IMR-90 (cell line): ENCODE data around the gene ZBTB7B. TPM values are rescaled to one million over a fixed set of nuclear protein-coding genes. Genes with fewer than 3 reads are reported as not detected.

Experiments
- ATAC-seq: fragments of 200-7000 bp; cut with Tn5 transposase; 2 replicates; pipeline ENCODE4 v1.9.1; 2020; ENCODE audit warnings: low read depth, mild to moderate bottlenecking, moderate library complexity
- BruUV-seq: library from RNA; stranded (reverse); fragments of 400-500 nt; replicated peaks from 2 replicates; lab custom pipeline; 2021; lab: Mats Ljungman, UMichigan
- CTCF ChIA-PET: fragments of 300-600 bp; formaldehyde crosslinking; extraction: SDS; loops from one replicate; lab custom pipeline; 2021; ENCODE audit warnings: antibody characterized with exemption; lab: Yijun Ruan, JAX
- POLR2A ChIA-PET: fragments of 300-600 bp; sonication (Branson Sonifier 250); formaldehyde crosslinking; loops from one replicate; lab custom pipeline; 2022; ENCODE audit warnings: antibody characterized with exemption; ENCODE audit not compliant: unreplicated experiment; lab: Charles Lee
- DNase-seq: peaks from one replicate; pipeline ENCODE4 v3.0.0; 2013
- H2AFZ ChIP-seq: replicated peaks from 2 replicates; pipeline ENCODE3; 2013; ENCODE audit warnings: low read length, mild to moderate bottlenecking; ENCODE audit not compliant: poor library complexity
- H2AK5ac ChIP-seq: 2 replicates; pipeline ENCODE4 v1.6.1; 2013; ENCODE audit warnings: low read depth, low read length, inconsistent platforms
- H2AK9ac ChIP-seq: replicated peaks from 2 replicates; pipeline ENCODE3; 2013; ENCODE audit warnings: mild to moderate bottlenecking, low read depth, low read length, moderate library complexity; ENCODE audit not compliant: poor library complexity
- H2BK120ac ChIP-seq: 2 replicates; pipeline ENCODE4 v1.6.1; 2013; ENCODE audit warnings: low read depth, low read length, inconsistent platforms
- H2BK15ac ChIP-seq: 3 replicates; pipeline ENCODE4 v1.6.1; 2013; ENCODE audit warnings: low read depth, low read length, inconsistent platforms
- H2BK20ac ChIP-seq: 2 replicates; pipeline ENCODE4 v1.6.1; 2013; ENCODE audit warnings: low read depth, mild to moderate bottlenecking, inconsistent platforms, low read length, moderate library complexity
- H2BK5ac ChIP-seq: 2 replicates; pipeline ENCODE4 v1.6.1; 2013; ENCODE audit warnings: mild to moderate bottlenecking, low read depth, low read length, inconsistent platforms; ENCODE audit not compliant: poor library complexity, severe bottlenecking
- H3K14ac ChIP-seq: replicated peaks from 2 replicates; pipeline ENCODE4 v1.6.1; 2013; ENCODE audit warnings: low read depth, low read length, inconsistent platforms
- H3K18ac ChIP-seq: 2 replicates; pipeline ENCODE4 v1.6.1; 2013; ENCODE audit warnings: low read depth, low read length, control low read depth
- H3K23ac ChIP-seq: 2 replicates; pipeline ENCODE4 v1.6.1; 2013; ENCODE audit warnings: low read depth, low read length, inconsistent platforms
- H3K27ac ChIP-seq: 2 replicates; pipeline ENCODE4 v1.5.1; 2013; ENCODE audit warnings: mild to moderate bottlenecking, control low read depth, low read length; ENCODE audit not compliant: insufficient read depth
- H3K27me3 ChIP-seq: 2 replicates; pipeline ENCODE4 v1.6.1; 2013; ENCODE audit warnings: low read length; ENCODE audit not compliant: control insufficient read depth, insufficient read depth
- H3K36me3 ChIP-seq: 2 replicates; pipeline ENCODE4 v1.6.1; 2013; ENCODE audit warnings: low read length, mixed read lengths; ENCODE audit not compliant: control insufficient read depth, insufficient read depth
- H3K4ac ChIP-seq: 2 replicates; pipeline ENCODE4 v1.6.1; 2013; ENCODE audit warnings: low read depth, low read length, inconsistent platforms
- H3K4me1 ChIP-seq: 2 replicates; pipeline ENCODE4 v1.6.1; 2013; ENCODE audit warnings: low read length, mixed read lengths; ENCODE audit not compliant: control insufficient read depth, insufficient read depth
- H3K4me2 ChIP-seq: 2 replicates; pipeline ENCODE4 v1.6.1; 2013; ENCODE audit warnings: low read depth, mild to moderate bottlenecking, control low read depth, low read length, moderate library complexity
- H3K4me3 ChIP-seq: 2 replicates; pipeline ENCODE4 v1.5.1; 2013; ENCODE audit warnings: low read depth, mild to moderate bottlenecking, control low read depth, low read length, moderate library complexity; ENCODE audit not compliant: insufficient read depth
- H3K56ac ChIP-seq: 2 replicates; pipeline ENCODE4 v1.6.1; 2013; ENCODE audit warnings: low read length, inconsistent platforms; ENCODE audit not compliant: insufficient read depth; ENCODE audit errors: extremely low read depth
- H3K79me1 ChIP-seq, 2 experiments: 2 replicates each; pipeline ENCODE4 v1.6.1; 2013; ENCODE audit warnings: low read length in 2 of 2, inconsistent platforms in 1 of 2, low read depth in 1 of 2
- H3K9ac ChIP-seq: 2 replicates; pipeline ENCODE4 v1.6.1; 2013; ENCODE audit warnings: low read depth, low read length, control low read depth
- H3K9me1 ChIP-seq: 2 replicates; pipeline ENCODE4 v1.6.1; 2013; ENCODE audit warnings: low read length, inconsistent platforms; ENCODE audit not compliant: insufficient read depth
- H3K9me3 ChIP-seq: 2 replicates; pipeline ENCODE4 v1.6.1; 2013; ENCODE audit warnings: low read length; ENCODE audit not compliant: control insufficient read depth, insufficient read depth
- H4K20me1 ChIP-seq: 2 replicates; pipeline ENCODE4 v1.6.1; 2013; ENCODE audit warnings: low read length, inconsistent platforms; ENCODE audit not compliant: insufficient read depth
- H4K5ac ChIP-seq: 2 replicates; pipeline ENCODE4 v1.6.1; 2013; ENCODE audit warnings: mild to moderate bottlenecking, low read depth, low read length, control low read depth
- H4K8ac ChIP-seq, 2 experiments: 2 replicates each; pipeline ENCODE4 v1.6.1; 2013; ENCODE audit warnings: low read depth in 2 of 2, low read length in 2 of 2, control low read depth in 1 of 2, inconsistent platforms in 1 of 2
- H4K91ac ChIP-seq: 2 replicates; pipeline ENCODE4 v1.6.1; 2013; ENCODE audit warnings: low read depth, low read length, inconsistent platforms; ENCODE audit not compliant: insufficient read depth
- BHLHE40 ChIP-seq: fragments of 150-350 bp; IDR thresholded peaks from 2 replicates; pipeline ENCODE4 v1.6.1; 2016; ENCODE audit warnings: mild to moderate bottlenecking, low read depth, low read length
- CEBPB ChIP-seq: IDR thresholded peaks from 2 replicates; pipeline ENCODE4 v1.6.1; 2012; ENCODE audit warnings: low read depth, low read length, improper control_type of control experiment
- CTCF ChIP-seq: conservative IDR thresholded peaks from 2 replicates; pipeline ENCODE4 v1.5.1; 2012; ENCODE audit warnings: mild to moderate bottlenecking, low read depth, low read length, improper control_type of control experiment
- FOS ChIP-seq: fragments of 150-350 bp; IDR thresholded peaks from 2 replicates; pipeline ENCODE4 v1.6.1; 2016; ENCODE audit warnings: low read depth, low read length
- MAZ ChIP-seq: IDR thresholded peaks from 2 replicates; pipeline ENCODE4 v1.6.1; 2012; ENCODE audit warnings: low read depth, mild to moderate bottlenecking, low read length, improper control_type of control experiment, moderate library complexity, borderline replicate concordance
- MXI1 ChIP-seq: IDR thresholded peaks from 2 replicates; pipeline ENCODE4 v1.6.1; 2012; ENCODE audit warnings: low read depth, mild to moderate bottlenecking, low read length, moderate library complexity, borderline replicate concordance
- POLR2A ChIP-seq: IDR thresholded peaks from 2 replicates; pipeline ENCODE4 v1.6.1; 2012; ENCODE audit warnings: mild to moderate bottlenecking, low read depth, low read length
- RCOR1 ChIP-seq: IDR thresholded peaks from 2 replicates; pipeline ENCODE4 v1.6.1; 2012; ENCODE audit warnings: mild to moderate bottlenecking, low read length, improper control_type of control experiment; ENCODE audit not compliant: insufficient replicate concordance
- RFX5 ChIP-seq: IDR thresholded peaks from 2 replicates; pipeline ENCODE4 v1.8.0; 2012; ENCODE audit warnings: low read depth, mild to moderate bottlenecking, low read length, moderate library complexity
- SMC3 ChIP-seq: fragments of 150-350 bp; IDR thresholded peaks from 2 replicates; pipeline ENCODE4 v1.6.1; 2016; ENCODE audit warnings: low read depth, mild to moderate bottlenecking, antibody characterized with exemption, low read length, moderate library complexity
- WGBS, 2 experiments: methylation state at CpG; one replicate each; pipeline versions ENCODE4 v1.1.5 to v1.1.7; 2013; ENCODE audit warnings: missing lambda C conversion rate in 2 of 2; ENCODE audit not compliant: insufficient read length in 1 of 2; ENCODE audit errors: extremely low coverage in 2 of 2; 5-methylcytosine and 5-hydroxymethylcytosine counted together
- dilution Hi-C: fragments of 300-500 bp; cut with HindIII; formaldehyde crosslinking; loops from one replicate; pipeline ENCODE4 v1.14.3; 2018; ENCODE audit warnings: low sequenced_read_pairs; ENCODE audit not compliant: unreplicated experiment
- in situ Hi-C: fragments of 300-500 bp; cut with MboI; formaldehyde crosslinking; loops from 3 replicates; pipeline ENCODE4 v1.14.3; 2019; ENCODE audit warnings: low sequenced_read_pairs, inconsistent platforms, mixed read lengths
- intact Hi-C: fragments of 100-400 bp; cut with micrococcal nuclease; formaldehyde crosslinking; loops from 2 replicates; pipeline ENCODE4 v1.10.0; 2022
- polyA plus RNA-seq, 3 experiments: library from polyadenylated mRNA; depleted of rRNA; stranded (reverse); fragments of >200 nt; gene quantifications; 2 replicates each; pipeline ENCODE4 v1.2.3, GENCODE V29; 2012; ENCODE audit warnings: low replicate concordance in 1 of 3
- total RNA-seq: library from RNA; depleted of rRNA; stranded (reverse); fragments of >200 nt; gene quantifications from 2 replicates; pipeline ENCODE4 v1.2.3, GENCODE V29; 2012
- TF ChIP-seq, protein P1 (sequence below): fragments of 150-350 bp; IDR thresholded peaks from 2 replicates; pipeline ENCODE4 v1.6.1; 2016; ENCODE audit warnings: low read depth, mild to moderate bottlenecking, low read length, moderate library complexity, borderline replicate concordance

Gene ZBTB7B
- total and polyA plus RNA-seq, 2 of the 4 experiments (the other 2 are of a cell fraction), result 7.7 to 17.4 TPM

GRCh38 chr1:155029513-155030242 lies 27.1 kb downstream of the ZBTB7B start:
- ATAC-seq, result no peak
- dilution Hi-C loops, result no loop called here

More at GRCh38 chr1:155029513-155030242, 27.1 kb downstream of the ZBTB7B start:
- intact Hi-C loops, result no loop called here
- H2BK5ac ChIP-seq, result no peak overlapping the region
- no peaks in the 10 kb centered on the region for H3K36me3 ChIP-seq
- H4K20me1 ChIP-seq, result no peaks in the 10 kb centered on the region; the same call in 1 of the 2 replicates
- H2AK5ac ChIP-seq, result no peak overlapping the region
- in situ Hi-C loops, result no loop called here
- H3K9ac ChIP-seq, result no peak overlapping the region
- H3K23ac ChIP-seq, result no peak overlapping the region
- H3K4me1 ChIP-seq, result peaks cover 3% of the 10 kb centered on the region; the same call in 1 of the 2 replicates
- no peak overlapping the region for H2BK15ac ChIP-seq
- H3K27ac ChIP-seq, result no peak overlapping the region
- no peak overlapping the region for H2AK9ac ChIP-seq
- no peak overlapping the region for H3K4me3 ChIP-seq
- no peaks in the 10 kb centered on the region for H3K9me3 ChIP-seq
- peaks cover 33% of the 10 kb centered on the region for H3K27me3 ChIP-seq
- H2AFZ ChIP-seq, result no peak overlapping the region
- no peak overlapping the region for H3K14ac ChIP-seq
- H3K4me2 ChIP-seq, result no peak overlapping the region
- no peak overlapping the region for H3K56ac ChIP-seq
- POLR2A ChIA-PET, result no interaction called here
- no peak overlapping the region for H4K91ac ChIP-seq
- no peak overlapping the region for H2BK120ac ChIP-seq
- no peak overlapping the region for H4K8ac ChIP-seq
- no peaks in the 10 kb centered on the region for H3K79me1 ChIP-seq
- no peak overlapping the region for H2BK20ac ChIP-seq
- no peak for DNase-seq
- CTCF ChIA-PET, result no interaction called here
- no peak overlapping the region for H4K5ac ChIP-seq
- no peak overlapping the region for H3K4ac ChIP-seq
- H3K9me1 ChIP-seq, result peaks cover 4% of the 10 kb centered on the region
- TF ChIP-seq, protein P1, sequence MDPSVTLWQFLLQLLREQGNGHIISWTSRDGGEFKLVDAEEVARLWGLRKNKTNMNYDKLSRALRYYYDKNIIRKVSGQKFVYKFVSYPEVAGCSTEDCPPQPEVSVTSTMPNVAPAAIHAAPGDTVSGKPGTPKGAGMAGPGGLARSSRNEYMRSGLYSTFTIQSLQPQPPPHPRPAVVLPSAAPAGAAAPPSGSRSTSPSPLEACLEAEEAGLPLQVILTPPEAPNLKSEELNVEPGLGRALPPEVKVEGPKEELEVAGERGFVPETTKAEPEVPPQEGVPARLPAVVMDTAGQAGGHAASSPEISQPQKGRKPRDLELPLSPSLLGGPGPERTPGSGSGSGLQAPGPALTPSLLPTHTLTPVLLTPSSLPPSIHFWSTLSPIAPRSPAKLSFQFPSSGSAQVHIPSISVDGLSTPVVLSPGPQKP, result no peak
- TF ChIP-seq MXI1, result no peak
- TF ChIP-seq RFX5, result no peak
- no peak for TF ChIP-seq BHLHE40
- no peak for TF ChIP-seq CEBPB
- TF ChIP-seq SMC3, result no peak
- TF ChIP-seq MAZ, result no peak
- no peak for TF ChIP-seq POLR2A
- TF ChIP-seq FOS, result no peak
- TF ChIP-seq RCOR1, result no peak
- TF ChIP-seq CTCF, result no peak
- 50% methylated on average over 1 of the region's 16 CpGs; no CpG with 5 or more reads in 1 of the 2 experiments for WGBS, 2 experiments
- no peak overlapping the region for H3K18ac ChIP-seq
- BruUV-seq, result no TSS peak
